ENCODE results near the gene ZNF718.
"Not testable (repeated sequence)": the region's sequence is repeated elsewhere in the genome, so short reads cannot be mapped to it uniquely, and the experiment has no call there.

Gene ZNF718

GRCh38 chr4:139691-140090, 15.4 kb downstream of the ZNF718 start:
- CTCF ChIA-PET, result no interaction called here
- TF ChIP-seq, protein P1, sequence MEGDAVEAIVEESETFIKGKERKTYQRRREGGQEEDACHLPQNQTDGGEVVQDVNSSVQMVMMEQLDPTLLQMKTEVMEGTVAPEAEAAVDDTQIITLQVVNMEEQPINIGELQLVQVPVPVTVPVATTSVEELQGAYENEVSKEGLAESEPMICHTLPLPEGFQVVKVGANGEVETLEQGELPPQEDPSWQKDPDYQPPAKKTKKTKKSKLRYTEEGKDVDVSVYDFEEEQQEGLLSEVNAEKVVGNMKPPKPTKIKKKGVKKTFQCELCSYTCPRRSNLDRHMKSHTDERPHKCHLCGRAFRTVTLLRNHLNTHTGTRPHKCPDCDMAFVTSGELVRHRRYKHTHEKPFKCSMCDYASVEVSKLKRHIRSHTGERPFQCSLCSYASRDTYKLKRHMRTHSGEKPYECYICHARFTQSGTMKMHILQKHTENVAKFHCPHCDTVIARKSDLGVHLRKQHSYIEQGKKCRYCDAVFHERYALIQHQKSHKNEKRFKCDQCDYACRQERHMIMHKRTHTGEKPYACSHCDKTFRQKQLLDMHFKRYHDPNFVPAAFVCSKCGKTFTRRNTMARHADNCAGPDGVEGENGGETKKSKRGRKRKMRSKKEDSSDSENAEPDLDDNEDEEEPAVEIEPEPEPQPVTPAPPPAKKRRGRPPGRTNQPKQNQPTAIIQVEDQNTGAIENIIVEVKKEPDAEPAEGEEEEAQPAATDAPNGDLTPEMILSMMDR (IDR thresholded peaks at IDR 0.05; ENCODE audit: insufficient read depth, low read length, missing control alignments), result no peak
- POLR2A ChIA-PET, result no interaction called here
- H3K4me3 ChIP-seq (ENCODE audit: low read depth, low read length), result no peak overlapping the region
- no peak for DNase-seq (ENCODE audit: low read depth, low spot score)

DNA sequence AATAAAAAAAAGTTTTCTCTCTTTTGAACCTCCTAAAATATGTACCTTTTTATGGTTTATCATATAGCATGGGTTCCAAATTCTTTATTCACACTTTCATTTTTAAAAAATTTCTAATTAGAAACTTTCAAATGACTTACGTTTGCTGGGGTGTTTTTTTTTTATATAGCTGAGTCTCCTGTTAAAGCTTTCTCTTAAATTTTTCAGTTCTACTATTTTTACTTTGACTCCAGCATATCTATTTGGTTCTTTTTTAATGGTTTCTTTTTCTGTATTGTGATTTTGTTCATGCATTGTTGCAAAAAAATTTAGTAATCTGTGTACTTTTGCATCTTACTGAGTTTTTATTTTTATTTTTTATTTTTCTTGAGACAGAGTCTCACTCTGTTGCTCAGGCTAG, 22.3 kb downstream of the ZNF718 start:
- no peak for DNase-seq (ENCODE audit: low read depth, low spot score)
- ChIA-PET CTCF (no interaction called here), POLR2A (no interaction called here)
- no peak overlapping the region for H3K4me3 ChIP-seq (ENCODE audit: low read depth, low read length)
- TF ChIP-seq, protein P1 (IDR thresholded peaks at IDR 0.05; ENCODE audit: insufficient read depth, low read length, missing control alignments), result no peak

DNA sequence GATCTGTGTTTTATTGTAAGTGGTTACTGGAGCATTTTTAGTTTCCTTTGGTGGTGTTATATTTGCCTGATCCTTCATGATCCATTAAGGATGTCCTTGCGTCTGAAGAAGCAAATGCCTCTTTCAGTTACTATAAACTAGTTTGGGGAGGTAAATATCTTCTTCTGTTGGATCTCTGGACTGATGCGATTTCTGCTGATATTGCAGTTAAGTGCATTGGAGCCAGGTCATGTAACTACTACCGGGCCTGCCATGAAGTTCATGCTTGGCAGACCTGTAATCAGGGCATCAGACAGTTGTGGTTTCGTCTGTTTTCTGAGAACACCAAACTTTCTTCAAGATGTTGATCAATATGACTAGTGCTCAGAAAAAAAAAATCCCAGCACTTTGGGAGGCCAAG, 22.9 kb downstream of the ZNF718 start:
- TF ChIP-seq, protein P1 (IDR thresholded peaks at IDR 0.05; ENCODE audit: insufficient read depth, low read length, missing control alignments), result no peak
- CTCF ChIA-PET, result no interaction called here
- DNase-seq (ENCODE audit: low read depth, low spot score), result no peak

DNA sequence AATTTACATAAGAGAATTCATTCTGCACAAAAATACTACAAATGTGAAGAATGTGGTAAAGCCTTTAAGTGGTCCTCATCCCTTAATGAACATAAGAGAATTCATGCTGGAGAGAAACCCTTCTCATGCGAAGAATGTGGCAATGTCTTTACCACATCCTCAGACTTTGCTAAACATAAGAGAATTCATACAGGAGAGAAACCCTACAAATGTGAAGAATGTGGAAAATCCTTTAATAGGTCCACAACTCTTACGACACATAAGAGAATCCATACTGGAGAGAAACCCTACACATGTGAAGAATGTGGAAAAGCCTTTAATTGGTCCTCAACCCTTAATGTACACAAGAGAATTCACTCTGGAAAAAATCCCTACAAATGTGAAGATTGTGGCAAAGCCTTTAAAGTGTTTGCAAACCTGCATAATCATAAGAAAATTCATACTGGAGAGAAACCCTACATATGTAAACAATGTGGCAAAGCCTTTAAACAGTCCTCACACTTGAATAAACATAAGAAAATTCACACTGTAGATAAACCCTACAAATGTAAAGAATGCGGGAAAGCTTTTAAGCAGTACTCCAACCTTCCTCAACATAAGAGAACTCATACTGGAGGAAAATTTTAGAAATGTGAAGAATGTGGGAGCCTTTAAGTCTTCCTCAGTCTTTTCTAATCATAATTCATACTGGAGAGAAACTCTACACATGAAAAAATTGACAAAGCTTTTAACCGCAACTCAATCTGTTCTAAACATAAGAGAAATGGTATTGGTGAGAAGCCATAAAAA, 37.4 kb downstream of the ZNF718 start:
- ChIA-PET CTCF (no interaction called here), POLR2A (no interaction called here)
- no peak for DNase-seq (ENCODE audit: low read depth, low spot score)
- TF ChIP-seq, protein P1 (IDR thresholded peaks at IDR 0.05; ENCODE audit: insufficient read depth, low read length, missing control alignments), result no peak
- H3K4me3 ChIP-seq (ENCODE audit: low read depth, low read length), result no peak overlapping the region

More for the DNA sequence above, 22.9 kb downstream of the ZNF718 start:
- H3K4me3 ChIP-seq (ENCODE audit: low read depth, low read length), result no peak overlapping the region
- POLR2A ChIA-PET, result no interaction called here

GRCh38 chr4:169640-170039, 45.3 kb downstream of the ZNF718 start:
- DNase-seq (ENCODE audit: low read depth, low spot score); CTCF ChIA-PET; H3K4me3 ChIP-seq (ENCODE audit: low read depth, low read length); POLR2A ChIA-PET: not testable (repeated sequence)

- CTCF ChIA-PET; POLR2A ChIA-PET; DNase-seq (ENCODE audit: low read depth, low spot score); H3K4me3 ChIP-seq (ENCODE audit: low read depth, low read length): not testable (repeated sequence)
Measured at GRCh38 chr4:171318-171717, 47.0 kb downstream of the ZNF718 start.

DNA sequence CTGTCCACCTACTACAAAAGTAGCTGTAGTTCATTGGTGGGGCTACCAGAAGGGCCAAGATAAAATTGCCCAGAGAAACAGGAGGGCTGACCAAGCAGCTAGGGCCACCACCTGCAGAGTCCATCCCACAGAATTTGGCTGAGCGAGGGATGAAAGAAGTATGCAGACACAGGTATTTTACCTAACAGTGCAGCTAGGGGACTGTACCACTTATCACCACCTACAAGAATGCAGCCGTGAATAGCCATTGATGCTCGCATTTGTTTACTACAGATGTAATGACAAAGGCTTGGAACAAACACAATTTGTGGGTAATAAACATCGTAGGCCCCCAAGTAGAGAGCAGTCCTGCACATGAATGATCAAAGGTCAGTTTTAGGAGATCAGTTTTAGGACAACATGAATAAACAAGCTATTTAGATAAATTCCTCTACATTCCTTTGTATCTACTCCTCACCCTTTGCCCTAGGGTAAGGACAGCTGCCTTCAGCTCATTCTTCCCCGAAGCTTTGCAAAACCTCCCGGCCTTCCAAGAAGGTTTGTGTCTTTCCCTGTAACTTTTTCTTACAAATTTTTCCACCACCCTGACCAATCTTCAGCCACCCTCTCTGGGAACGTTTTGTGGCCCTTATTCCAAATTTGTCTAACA, 49.5 kb downstream of the ZNF718 start:
- POLR2A ChIA-PET, result no interaction called here
- CTCF ChIA-PET, result no interaction called here
- DNase-seq (ENCODE audit: low read depth, low spot score), result no peak
- TF ChIP-seq, protein P1 (IDR thresholded peaks at IDR 0.05; ENCODE audit: insufficient read depth, low read length, missing control alignments), result no peak
- H3K4me3 ChIP-seq (ENCODE audit: low read depth, low read length), result no peak overlapping the region
